ENCODE results near the gene SLC16A10. TPM values are rescaled to one million over a fixed set of nuclear protein-coding genes. Genes with fewer than 3 reads are reported as not detected.

SLC16A10 gene
- total and polyA plus RNA-seq, 2 of the 8 experiments (the other 6 are each of a cell fraction or from before 2014, with no cell fraction given) = 18.6 to 23.2 TPM

GRCh38 chr6:111276736-111277135 is 189.4 kb downstream of the SLC16A10 start:
- H3K9ac ChIP-seq (replicated peaks in 1 of 4; ENCODE audit: extremely low read depth in 1 of 4, low read depth in 3 of 4, low read length in 3 of 4) = no peak overlapping the region
- no peak overlapping the region for H3K18ac ChIP-seq (ENCODE audit: extremely low read depth, low read length)
- no peak overlapping the region for H3K23ac ChIP-seq (ENCODE audit: insufficient read length)
- no peak overlapping the region for H2BK12ac ChIP-seq (ENCODE audit: low read depth, low read length)
- ChIA-PET CTCF (ENCODE audit: partially characterized antibody) (interaction anchor here (0.8 kb wide), 1 partner anchor 17 kb away, joined by 4 read pairs; no protein-coding TSS in a partner anchor), POLR2A (ENCODE audit: partially characterized antibody) (no interaction called here)
- H2AK5ac ChIP-seq (ENCODE audit: low read depth, low read length) = no peak overlapping the region
- H3K4ac ChIP-seq (replicated peaks; ENCODE audit: insufficient read length, low read depth, low read length) = no peak overlapping the region
- no peak overlapping the region for H2AFZ ChIP-seq (ENCODE audit: low read length)
- H3K79me2 ChIP-seq (ENCODE audit: control insufficient read depth in 1 of 2, insufficient read depth in 2 of 2, low read length in 2 of 2) = peaks cover 0 to 3% of the 10 kb centered on the region in 2 experiments; a peak in 1 of 4 replicates
- H3K4me3 ChIP-seq (ENCODE audit: extremely low read depth in 1 of 4, insufficient read depth in 2 of 4, low read depth in 3 of 4, low read length in 4 of 4) = no peak overlapping the region
- DNase-seq (ENCODE audit: low read depth in 1 of 2, low spot score in 2 of 2) (no peak), FAIRE-seq (no peak)
- 96% methylated on average over 3 of the region's 3 CpGs; no CpG with 5 or more reads in 1 of the 2 experiments for WGBS, 2 experiments (ENCODE audit: extremely low coverage in 1 of 2, insufficient coverage in 1 of 2, insufficient read length in 1 of 2, insufficient replicate concordance in 2 of 2, low coverage in 1 of 2, low lambda C conversion rate in 2 of 2, missing lambda C conversion rate in 1 of 2)
- no peaks in the 10 kb centered on the region for H3K79me1 ChIP-seq (ENCODE audit: low read depth, low read length)
- H4K20me1 ChIP-seq (replicated peaks in 1 of 2; ENCODE audit: control insufficient read depth in 1 of 2, insufficient read depth in 2 of 2, low read length in 2 of 2) = no peaks in the 10 kb centered on the region
- H4K8ac ChIP-seq (ENCODE audit: extremely low read depth, insufficient read depth, low read length) = no peak overlapping the region
- no peak overlapping the region for H2BK5ac ChIP-seq (ENCODE audit: low read depth, low read length)
- no peak overlapping the region for H4K5ac ChIP-seq (ENCODE audit: insufficient read length, low read depth, low read length)
- H3K36me3 ChIP-seq (ENCODE audit: control insufficient read depth in 2 of 4, insufficient read depth in 4 of 4, low read length in 3 of 4) = peaks cover 2 to 50% (median 15%) of the 10 kb centered on the region in 4 experiments; a peak in 5 of 8 replicates
- H3K9me3 ChIP-seq (ENCODE audit: insufficient read depth in 2 of 2, low read depth in 1 of 2, low read length in 1 of 2) = no peaks in the 10 kb centered on the region; a peak in 1 of 4 replicates
- H2BK20ac ChIP-seq (ENCODE audit: low read length) = no peak overlapping the region
- H3K27ac ChIP-seq (ENCODE audit: low read depth, low read length) = no peak overlapping the region
- no peak overlapping the region for H4K91ac ChIP-seq (replicated peaks; ENCODE audit: insufficient read length, low read length)
- no peak overlapping the region for H3K14ac ChIP-seq (ENCODE audit: insufficient read length)
- H3K23me2 ChIP-seq (ENCODE audit: low read depth, low read length) = no peaks in the 10 kb centered on the region
- no peak overlapping the region for H3K4me2 ChIP-seq (ENCODE audit: insufficient read depth in 1 of 2, low read depth in 2 of 2, low read length in 2 of 2)
- no peak overlapping the region for H3K56ac ChIP-seq (replicated peaks; ENCODE audit: insufficient read length, low read depth, low read length)
- no peak overlapping the region for H2BK120ac ChIP-seq (replicated peaks; ENCODE audit: low read depth, low read length)
- H3K27me3 ChIP-seq (replicated peaks in 1 of 4; ENCODE audit: control insufficient read depth in 3 of 4, extremely low read depth in 1 of 4, insufficient read depth in 3 of 4, low read length in 3 of 4) = no peaks in the 10 kb centered on the region
- H3K4me1 ChIP-seq (replicated peaks in 1 of 4; ENCODE audit: control insufficient read depth in 3 of 4, insufficient read depth in 4 of 4, low read length in 3 of 4) = no peaks in the 10 kb centered on the region
- H2BK15ac ChIP-seq (ENCODE audit: low read length) = no peak overlapping the region
- TF ChIP-seq TBP (IDR thresholded peaks at IDR 0.05; ENCODE audit: low read depth, low read length) (no peak), RFX5 (IDR thresholded peaks at IDR 0.05; ENCODE audit: borderline replicate concordance, low read depth, low read length) (no peak), SIN3A (conservative IDR thresholded peaks at IDR 0.05 in 1 of 2, IDR thresholded peaks at IDR 0.05 in 1 of 2; ENCODE audit: low read depth in 1 of 2, low read length in 2 of 2) (no peak), SAP30 (IDR thresholded peaks at IDR 0.05; ENCODE audit: insufficient read depth, insufficient replicate concordance, low read length) (no peak), NANOG (IDR thresholded peaks at IDR 0.05; ENCODE audit: insufficient read depth, low read depth, low read length, poor library complexity, severe bottlenecking) (no peak), BCL11A (IDR thresholded peaks at IDR 0.05; ENCODE audit: low read depth in 2 of 2, low read length in 2 of 2) (no peak), MAX (IDR thresholded peaks at IDR 0.05) (no peak), POLR2A (IDR thresholded peaks at IDR 0.05; ENCODE audit: control extremely low read depth in 1 of 2, low read depth in 2 of 2, low read length in 2 of 2) (no peak), CHD1 (IDR thresholded peaks at IDR 0.05; ENCODE audit: low read depth, low read length) (no peak), POLR2AphosphoS5 (IDR thresholded peaks at IDR 0.05; ENCODE audit: low read depth, low read length) (no peak), CTCF (IDR thresholded peaks at IDR 0.05; ENCODE audit: control extremely low read depth in 1 of 3, insufficient read depth in 1 of 3, low read depth in 1 of 3, low read length in 3 of 3) (no peak), BRCA1 (IDR thresholded peaks at IDR 0.05; ENCODE audit: low read depth, low read length) (no peak)
